ENCODE results near the gene PPFIA4.

GRCh38 chr1:203100516-203100869 lies 74.2 kb downstream of the PPFIA4 start:
- TF ChIP-seq, protein P1, sequence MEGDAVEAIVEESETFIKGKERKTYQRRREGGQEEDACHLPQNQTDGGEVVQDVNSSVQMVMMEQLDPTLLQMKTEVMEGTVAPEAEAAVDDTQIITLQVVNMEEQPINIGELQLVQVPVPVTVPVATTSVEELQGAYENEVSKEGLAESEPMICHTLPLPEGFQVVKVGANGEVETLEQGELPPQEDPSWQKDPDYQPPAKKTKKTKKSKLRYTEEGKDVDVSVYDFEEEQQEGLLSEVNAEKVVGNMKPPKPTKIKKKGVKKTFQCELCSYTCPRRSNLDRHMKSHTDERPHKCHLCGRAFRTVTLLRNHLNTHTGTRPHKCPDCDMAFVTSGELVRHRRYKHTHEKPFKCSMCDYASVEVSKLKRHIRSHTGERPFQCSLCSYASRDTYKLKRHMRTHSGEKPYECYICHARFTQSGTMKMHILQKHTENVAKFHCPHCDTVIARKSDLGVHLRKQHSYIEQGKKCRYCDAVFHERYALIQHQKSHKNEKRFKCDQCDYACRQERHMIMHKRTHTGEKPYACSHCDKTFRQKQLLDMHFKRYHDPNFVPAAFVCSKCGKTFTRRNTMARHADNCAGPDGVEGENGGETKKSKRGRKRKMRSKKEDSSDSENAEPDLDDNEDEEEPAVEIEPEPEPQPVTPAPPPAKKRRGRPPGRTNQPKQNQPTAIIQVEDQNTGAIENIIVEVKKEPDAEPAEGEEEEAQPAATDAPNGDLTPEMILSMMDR (IDR thresholded peaks at IDR 0.05): no peak
- no peak for TF ChIP-seq EP300 (IDR thresholded peaks at IDR 0.05)
